ENCODE results near the gene DEGS1.

DEGS1 gene

DNA sequence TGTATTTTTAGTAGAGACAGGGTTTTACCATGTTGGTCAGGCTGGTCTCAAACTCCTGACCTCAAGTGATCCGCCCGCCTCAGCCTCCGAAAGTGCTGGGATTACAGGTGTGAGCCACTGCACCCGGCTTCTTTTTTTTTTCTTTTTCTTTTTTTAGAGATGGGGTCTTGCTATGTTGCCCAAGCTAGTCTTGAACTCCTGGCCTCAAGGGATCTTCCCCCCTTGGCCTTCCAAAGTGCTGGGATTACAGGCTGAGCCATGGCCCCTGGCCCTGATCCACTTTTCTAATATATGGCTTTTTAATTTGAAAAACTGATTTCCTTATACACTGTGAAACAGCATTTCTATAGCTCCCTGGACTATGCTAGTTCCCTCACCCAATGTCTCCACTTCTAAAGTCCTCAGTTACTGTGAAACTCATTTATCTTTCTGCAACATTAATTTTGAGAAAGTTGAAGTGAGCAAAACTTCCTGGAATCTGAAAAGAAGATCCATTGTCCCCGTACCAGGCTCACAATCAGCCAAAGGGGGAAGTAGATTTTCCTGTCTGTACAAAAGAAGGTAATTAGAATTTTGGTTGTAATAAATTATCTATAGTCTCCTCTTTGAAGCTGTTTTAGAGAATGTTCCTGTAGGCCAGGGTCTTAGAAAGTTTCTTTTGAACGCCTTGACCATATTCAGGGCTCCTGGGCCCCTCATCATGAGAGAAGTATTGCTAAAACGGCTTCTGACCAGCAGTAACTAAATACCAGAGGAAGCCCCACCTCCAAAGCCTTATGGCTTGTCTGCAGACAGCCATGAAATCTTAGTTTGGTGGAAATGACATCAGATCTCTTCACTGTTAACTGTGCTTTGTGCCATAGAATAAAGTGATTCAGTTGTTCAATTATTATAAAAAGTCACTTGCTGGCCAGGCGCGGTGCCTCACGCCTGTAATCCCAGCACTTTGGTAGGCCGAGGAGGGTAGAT, 34.9 kb downstream of the DEGS1 start:
- DNase-seq = no peak

DNA sequence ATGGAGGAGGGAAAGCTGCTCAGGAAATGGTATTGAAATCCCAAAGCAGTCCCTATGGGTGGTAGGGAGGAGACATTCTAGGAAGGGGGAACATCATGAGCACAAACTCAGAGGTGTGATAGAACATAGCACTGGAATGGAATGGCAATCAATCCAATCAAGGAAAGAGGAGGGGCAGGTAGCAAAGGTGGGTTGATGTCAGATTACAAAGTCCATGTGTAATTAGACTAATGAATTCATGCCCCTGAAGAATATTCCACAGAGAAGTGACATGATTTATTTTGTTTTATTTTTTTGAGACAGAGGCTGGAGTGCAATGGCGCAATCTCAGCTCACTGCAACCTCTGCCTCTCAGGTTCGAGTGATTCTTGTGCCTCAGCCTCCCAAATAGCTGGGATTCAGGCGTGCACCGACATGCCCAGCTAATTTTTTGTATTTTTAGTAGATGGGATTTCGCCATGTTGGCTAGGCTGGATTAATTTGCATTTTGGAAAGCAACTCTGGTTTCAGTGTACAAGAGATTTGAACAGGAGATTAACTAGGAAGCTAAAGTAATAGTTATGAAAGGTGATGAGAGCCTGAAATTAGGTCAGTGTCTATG, 36.1 kb downstream of the DEGS1 start:
- DNase-seq = no peak

DNA sequence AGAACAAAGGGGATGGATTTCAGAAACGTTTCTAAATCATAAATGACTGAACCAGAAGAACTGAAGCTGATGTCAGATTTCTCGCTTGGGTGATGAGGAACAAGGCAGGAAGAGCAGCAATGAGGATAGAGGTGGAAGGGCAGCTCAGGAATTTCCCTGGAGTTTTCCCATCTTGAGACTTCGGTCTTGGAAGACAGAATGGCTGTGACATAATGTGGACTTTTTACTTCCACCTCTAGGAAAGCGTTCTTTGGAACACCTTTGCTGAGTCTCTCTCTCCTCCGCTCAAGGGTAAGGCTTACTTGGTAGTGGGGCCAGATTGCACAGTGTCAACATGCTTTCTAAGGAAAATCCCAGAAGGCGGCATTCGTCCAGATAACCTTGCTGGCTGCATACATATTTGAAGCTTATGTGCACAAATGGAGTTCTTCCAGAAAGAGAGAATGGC, 36.6 kb downstream of the DEGS1 start:
- no peak for DNase-seq

DNA sequence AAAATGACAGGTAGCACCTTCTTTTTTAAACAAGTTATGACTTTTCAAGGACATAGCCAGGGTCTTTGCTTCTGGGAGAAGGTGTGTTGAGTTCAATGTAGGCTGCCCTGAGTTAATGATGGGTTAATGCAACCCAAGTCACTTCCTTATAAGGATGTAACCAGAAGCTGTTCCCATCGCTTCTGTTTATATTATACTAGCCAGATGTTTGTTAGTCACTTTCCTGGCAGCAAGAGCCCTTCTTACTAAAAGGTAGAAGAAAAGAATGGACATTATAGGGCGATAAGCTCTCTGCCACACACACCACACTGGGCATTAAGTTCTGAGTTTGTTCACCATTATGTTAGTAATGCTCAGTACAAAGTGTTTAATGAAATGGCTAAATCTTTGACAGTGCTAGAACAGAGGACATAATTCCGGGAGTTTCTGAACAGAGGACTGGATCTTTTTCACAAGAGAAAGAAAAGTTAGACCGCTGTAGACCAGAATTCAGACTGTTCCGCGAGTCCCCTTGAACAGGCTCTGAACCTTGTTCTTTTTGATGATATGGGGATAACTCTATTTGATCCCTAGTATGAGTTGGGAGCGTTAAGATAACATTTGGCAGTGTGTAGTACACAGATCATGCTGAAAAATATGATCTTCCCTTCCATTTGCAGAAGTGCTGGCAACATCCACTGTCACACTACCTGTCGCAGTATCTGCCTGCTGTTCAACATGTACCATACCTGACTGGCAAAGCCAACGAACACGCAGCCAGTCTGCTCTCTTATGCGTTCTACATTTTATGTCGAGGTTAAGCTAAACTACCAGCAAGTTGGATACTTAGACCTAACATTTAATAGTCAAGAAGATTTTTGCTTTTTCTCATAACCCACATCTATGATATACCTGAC, 41.0 kb downstream of the DEGS1 start:
- DNase-seq = no peak

DNA sequence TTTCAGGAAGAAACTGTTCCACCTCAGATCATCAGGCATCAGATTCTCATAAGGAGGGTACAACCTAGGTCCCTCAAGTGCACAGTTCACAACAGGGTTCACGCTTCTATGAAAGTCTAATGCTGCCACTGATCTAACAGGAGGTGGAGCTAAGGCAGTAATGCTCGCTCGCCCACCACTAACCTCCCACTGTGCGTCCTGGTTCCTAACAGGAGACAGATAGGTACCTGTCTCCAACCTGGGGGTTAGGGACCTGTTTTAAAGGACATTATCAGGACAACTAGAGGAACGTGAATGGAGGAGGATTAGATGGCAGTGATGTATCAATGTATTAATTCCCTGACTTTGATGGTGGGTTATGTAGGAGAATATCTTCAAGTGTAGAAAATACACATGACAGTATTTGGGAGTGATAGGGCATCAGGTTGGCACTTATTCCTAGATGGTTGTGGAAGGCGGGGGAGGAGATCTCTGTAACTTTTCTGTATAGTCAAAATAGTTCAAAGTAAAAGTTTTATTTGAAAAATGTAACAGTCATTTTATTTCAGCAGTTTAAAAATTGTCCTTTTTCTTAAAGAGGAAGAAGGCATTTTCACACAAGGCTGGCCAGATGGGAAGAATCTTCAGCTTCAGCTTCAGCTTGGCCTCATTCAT, 43.9 kb downstream of the DEGS1 start:
- DNase-seq = no peak

DNA sequence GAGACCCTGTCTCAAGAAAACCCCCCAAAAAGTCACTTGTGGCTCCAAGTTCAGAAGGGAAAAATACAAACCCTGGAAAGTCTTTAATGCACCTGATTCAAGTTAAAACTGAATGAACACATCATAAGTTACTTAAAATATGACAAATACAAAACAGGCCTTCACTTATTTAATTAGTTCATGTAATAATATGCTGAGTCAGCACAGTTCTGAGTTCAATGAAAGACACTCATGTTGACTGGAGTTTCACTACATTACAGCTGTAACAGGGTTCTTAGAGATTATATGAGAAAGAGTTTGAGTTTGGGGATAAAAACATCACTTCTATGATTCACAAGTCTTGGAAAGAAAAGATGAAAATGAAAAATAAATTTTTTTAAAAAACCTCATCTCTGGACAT, 51.0 kb downstream of the DEGS1 start:
- no peak for DNase-seq

DNA sequence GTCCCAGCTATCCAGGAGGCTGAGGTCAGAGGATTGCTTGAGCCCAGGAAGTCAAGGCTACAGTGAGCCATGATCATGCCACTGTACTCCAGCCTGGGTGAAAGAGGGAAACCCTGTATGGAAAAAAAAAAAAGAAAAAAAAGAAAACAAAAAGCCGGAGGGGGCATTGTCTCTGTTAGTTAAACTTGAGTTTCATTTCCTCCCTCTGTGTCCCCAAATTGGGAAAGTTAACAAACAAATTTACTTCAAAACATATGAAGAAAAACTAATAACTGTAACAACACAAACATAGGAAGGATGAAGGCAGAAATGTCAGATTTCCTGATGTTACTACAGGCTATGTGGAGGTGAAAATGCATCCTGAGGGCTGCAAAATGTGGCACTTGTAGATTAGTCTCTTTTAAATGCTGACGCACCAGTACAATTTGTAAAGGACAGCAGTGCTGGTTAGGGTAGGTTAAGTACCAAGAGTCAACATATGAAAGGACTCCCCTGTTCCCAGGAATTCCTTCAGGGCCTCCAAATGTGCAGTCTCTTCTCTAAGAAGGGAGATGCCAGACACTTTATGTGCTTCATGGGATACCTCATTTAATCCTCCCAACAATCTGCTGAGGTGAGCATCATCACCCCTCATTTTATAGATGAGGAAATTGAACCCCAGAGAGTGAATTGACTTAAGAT, 52.9 kb downstream of the DEGS1 start:
- no peak for DNase-seq

DNA sequence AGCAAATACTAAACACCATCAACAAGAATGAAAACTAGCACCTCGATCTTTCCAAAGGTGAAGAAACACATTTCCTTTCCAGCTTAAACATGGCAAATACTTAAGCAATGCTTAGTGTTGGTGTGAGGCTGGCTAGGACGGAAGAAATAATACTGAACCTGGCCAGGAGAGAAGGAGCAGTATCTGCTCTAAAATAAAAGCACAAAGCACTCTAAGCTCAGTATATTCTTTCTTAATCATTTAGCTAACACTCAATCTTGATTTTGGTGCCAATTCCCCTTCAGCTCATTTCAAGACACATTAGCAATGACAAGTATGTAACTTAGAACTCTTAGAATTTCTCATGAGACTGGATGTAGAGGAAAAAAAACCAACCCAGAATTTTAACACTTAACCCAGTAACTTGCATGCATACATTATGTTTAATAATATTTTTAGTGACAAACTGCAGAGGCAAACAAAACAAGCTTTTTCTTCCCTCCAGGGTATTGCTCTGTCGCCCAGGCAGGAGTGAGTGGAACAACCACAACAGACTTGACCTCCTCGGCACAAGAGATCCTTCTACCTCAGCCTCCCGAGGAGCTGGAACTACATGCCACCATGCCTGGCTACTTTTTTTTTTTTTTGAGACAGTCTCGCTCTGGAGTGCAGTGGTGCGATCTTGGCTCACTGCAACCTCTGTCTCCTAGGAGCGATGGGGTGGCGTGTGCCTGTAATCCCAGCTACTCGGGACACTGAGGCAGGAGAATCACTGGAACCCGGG, 54.3 kb downstream of the DEGS1 start:
- DNase-seq = no peak

DNA sequence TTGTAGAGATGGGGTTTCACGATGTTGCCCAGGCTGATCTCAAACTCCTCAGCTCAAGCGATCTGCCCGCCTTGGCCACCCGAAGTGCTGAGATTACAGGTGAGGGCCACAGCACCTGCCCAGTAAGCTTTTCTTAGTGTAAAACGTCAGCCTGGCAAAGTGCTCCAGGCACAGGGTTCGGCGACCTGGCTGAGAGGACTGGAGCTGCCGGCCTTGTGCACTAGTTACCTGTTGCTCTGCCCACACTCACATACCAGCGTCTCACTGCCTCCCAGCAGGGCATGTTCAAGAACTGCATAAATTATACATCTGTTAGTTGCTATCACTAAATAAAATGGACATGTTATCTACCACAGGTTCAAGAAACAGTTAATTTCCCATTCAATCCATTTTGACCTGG, 55.2 kb downstream of the DEGS1 start:
- no peak for DNase-seq

DNA sequence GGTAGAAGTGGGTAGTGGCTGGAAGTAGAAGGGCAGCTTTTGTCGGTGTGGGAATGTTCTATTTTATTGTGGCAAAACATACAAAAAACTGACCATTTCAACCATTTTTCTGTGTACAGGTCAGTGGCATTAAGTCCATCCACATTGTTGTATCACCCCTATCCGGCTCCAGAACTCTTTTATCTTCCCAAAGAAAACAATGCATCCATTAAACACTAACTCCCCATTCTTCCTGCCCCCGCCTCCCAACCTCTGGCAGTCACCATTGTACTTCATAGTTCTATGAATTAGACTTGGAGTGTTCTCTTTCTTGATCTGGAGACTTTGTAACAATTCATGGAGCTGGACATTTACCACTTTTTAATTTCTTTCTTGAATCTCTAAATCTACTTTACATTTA, 55.7 kb downstream of the DEGS1 start:
- no peak for DNase-seq
